Activated CD4-positive, alpha-beta memory T cell treated with anti-CD3 and anti-CD28 coated beads, Interleukin-2, amount 10 ng/mL, durations not matched to agents 7 days and 5 days (primary cell): ENCODE results near the gene FBXW7. TPM values are rescaled to one million over a fixed set of nuclear protein-coding genes. Genes with fewer than 3 reads are reported as not detected.
A peak's percentile ranks its signal among the peaks of the same experiment; 100 is the strongest.

Source experiments
- CTCF ChIA-PET: fragments of 350-600 bp; sonication (Branson Sonifier 250); formaldehyde crosslinking; loops from one replicate; lab custom pipeline; 2021; ENCODE audit warnings: antibody characterized with exemption, inconsistent platforms; lab: Charles Lee
- POLR2A ChIA-PET: fragments of 350-600 bp; sonication (Branson Sonifier 250); formaldehyde crosslinking; loops from one replicate; lab custom pipeline; 2021; ENCODE audit warnings: antibody characterized with exemption; lab: Charles Lee
- DNase-seq: peaks from one replicate; pipeline ENCODE4 v3.0.0-alpha.2; 2020
- H3K27ac Mint-ChIP-seq: one replicate; pipeline ENCODE4 v1.8.0; 2021; ENCODE audit warnings: mild to moderate bottlenecking, mixed read lengths
- H3K27me3 Mint-ChIP-seq: one replicate; pipeline ENCODE4 v1.8.0; 2021; ENCODE audit warnings: mixed read lengths
- H3K36me3 Mint-ChIP-seq: one replicate; pipeline ENCODE4 v1.8.0; 2021; ENCODE audit warnings: low read depth, mixed read lengths
- H3K4me1 Mint-ChIP-seq: one replicate; pipeline ENCODE4 v1.8.0; 2021; ENCODE audit warnings: mixed read lengths
- H3K4me3 Mint-ChIP-seq: one replicate; pipeline ENCODE4 v1.8.0; 2021; ENCODE audit warnings: mild to moderate bottlenecking, mixed read lengths
- H3K9me3 Mint-ChIP-seq: one replicate; pipeline ENCODE4 v1.8.0; 2021; ENCODE audit warnings: mixed read lengths
- total RNA-seq, 2 experiments: library from RNA; stranded (reverse); gene quantifications; one replicate each; pipeline ENCODE4 v1.2.3, GENCODE V29; 2021

FBXW7 gene
- total RNA-seq, 2 experiments from 2014 or later, result 59.8 to 66.8 TPM

DNA sequence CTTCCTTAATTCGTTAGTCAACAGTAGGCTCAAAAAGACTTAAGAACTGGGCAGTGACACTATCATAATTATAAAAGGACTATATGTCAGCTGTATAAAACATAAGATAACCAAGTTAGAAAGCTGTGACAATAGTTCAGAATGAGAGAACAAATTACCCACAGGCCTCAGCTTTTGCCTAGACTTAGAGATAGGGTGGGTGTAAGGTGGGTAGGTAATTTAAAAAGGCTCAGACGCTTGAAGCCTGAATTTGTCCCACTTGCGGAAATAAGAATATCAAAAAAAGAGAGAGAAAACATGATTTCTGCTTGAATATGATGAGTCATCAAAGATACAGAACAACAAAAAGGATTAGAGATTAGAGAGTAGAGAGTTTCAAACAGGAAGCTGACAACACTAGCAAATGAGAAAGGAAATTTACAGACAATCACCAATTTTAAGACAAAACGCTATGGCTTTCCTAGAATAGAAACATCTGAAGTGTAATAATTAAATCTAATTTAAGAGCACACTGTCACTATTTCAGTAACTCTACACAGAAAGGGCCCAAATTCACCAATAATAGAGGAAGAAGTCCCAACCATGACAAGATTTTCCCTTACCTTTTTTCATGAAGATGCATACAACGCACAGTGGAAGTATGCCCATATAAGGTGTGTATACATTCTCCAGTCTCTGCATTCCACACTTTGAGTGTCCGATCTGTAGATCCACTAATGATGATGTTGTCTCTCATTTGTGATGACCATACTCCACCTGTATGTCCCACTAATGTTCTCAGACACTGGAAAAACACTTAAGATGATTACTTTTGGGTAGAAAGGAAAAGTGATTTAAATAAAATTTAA is 208.1 kb downstream of the FBXW7 start:
- ChIA-PET CTCF (no interaction called here), POLR2A (interaction anchor here (1.0 kb wide), 1 partner anchor 72 kb away, joined by 5 read pairs; no protein-coding TSS in a partner anchor)
- Mint-ChIP-seq H3K36me3 (peaks cover 71% of the 10 kb centered on the region), H3K27me3 (no peaks in the 10 kb centered on the region), H3K4me1 (peaks cover 19% of the 10 kb centered on the region), H3K9me3 (no peaks in the 10 kb centered on the region), H3K4me3 (no peak overlapping the region), H3K27ac (peak overlapping the region; percentile 73)
- no peak for DNase-seq

GRCh38 chr4:152325831-152326230 is 210.1 kb downstream of the FBXW7 start:
- no peak for DNase-seq
- Mint-ChIP-seq H3K4me1 (peaks cover 19% of the 10 kb centered on the region), H3K27ac (no peak overlapping the region), H3K27me3 (no peaks in the 10 kb centered on the region), H3K36me3 (peaks cover 66% of the 10 kb centered on the region), H3K4me3 (no peak overlapping the region), H3K9me3 (no peaks in the 10 kb centered on the region)
- POLR2A ChIA-PET, result interaction anchor here (1.2 kb wide), 1 partner anchor 16 kb away, joined by 4 read pairs; no protein-coding TSS in a partner anchor
- CTCF ChIA-PET, result no interaction called here

GRCh38 chr4:152323221-152323620 is 212.7 kb downstream of the FBXW7 start:
- H3K4me3 Mint-ChIP-seq, result no peak overlapping the region
- no peaks in the 10 kb centered on the region for H3K9me3 Mint-ChIP-seq
- POLR2A ChIA-PET, result no interaction called here
- CTCF ChIA-PET, result interaction anchor here (0.6 kb wide), 1 partner anchor 10 kb away, joined by 3 read pairs; no protein-coding TSS in a partner anchor
- no peak overlapping the region for H3K27ac Mint-ChIP-seq
- DNase-seq, result no peak
- peaks cover 12% of the 10 kb centered on the region for H3K4me1 Mint-ChIP-seq
- H3K36me3 Mint-ChIP-seq, result peaks cover 51% of the 10 kb centered on the region
- no peaks in the 10 kb centered on the region for H3K27me3 Mint-ChIP-seq

DNA sequence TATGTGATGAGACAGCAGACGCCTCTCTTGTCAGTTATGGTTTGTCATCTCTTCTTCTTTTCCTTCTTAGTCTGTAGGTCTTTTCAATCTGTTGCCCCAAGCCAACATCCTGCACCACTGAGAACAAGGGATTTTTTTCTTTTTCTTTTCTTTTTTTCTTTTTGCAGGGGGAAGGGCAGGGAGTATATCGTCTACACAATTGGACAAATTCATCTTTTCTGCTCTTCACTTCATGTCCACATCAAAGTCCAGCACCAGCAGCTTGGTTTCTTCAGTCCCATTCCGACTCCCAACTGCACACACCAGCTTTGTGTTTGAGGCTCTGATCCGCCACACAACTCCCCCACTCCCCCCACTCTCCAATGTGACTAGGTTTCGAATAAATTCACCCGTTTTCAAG is 213.2 kb downstream of the FBXW7 start:
- H3K27me3 Mint-ChIP-seq, result no peaks in the 10 kb centered on the region
- H3K4me1 Mint-ChIP-seq, result peaks cover 6% of the 10 kb centered on the region
- no peaks in the 10 kb centered on the region for H3K9me3 Mint-ChIP-seq
- CTCF ChIA-PET, result no interaction called here
- POLR2A ChIA-PET, result no interaction called here
- no peak overlapping the region for H3K4me3 Mint-ChIP-seq
- DNase-seq, result no peak
- H3K27ac Mint-ChIP-seq, result no peak overlapping the region
- peaks cover 46% of the 10 kb centered on the region for H3K36me3 Mint-ChIP-seq

DNA sequence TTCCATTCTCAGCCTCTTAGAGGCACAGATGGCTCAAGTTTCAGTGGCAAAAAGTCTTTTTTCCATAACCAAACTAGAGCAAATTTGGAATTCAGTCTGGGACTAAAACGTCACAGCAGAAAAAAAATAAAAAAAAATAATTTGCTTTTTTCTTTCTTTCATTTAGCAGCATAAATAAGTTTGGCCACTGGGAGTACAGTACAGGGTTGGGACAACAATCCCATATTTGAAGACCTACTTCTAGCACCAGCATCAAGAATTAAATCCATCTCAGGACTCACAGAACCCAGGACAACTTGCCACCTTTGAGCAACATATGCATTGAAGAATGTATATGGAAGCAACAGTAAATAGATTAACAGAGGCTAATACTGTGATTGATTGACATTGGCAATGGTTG is 214.0 kb downstream of the FBXW7 start:
- POLR2A ChIA-PET, result no interaction called here

GRCh38 chr4:152321398-152321797 is 214.5 kb downstream of the FBXW7 start:
- Mint-ChIP-seq H3K36me3 (peaks cover 39% of the 10 kb centered on the region), H3K4me3 (no peak overlapping the region), H3K27me3 (no peaks in the 10 kb centered on the region), H3K27ac (no peak overlapping the region), H3K9me3 (no peaks in the 10 kb centered on the region), H3K4me1 (no peaks in the 10 kb centered on the region)
- ChIA-PET CTCF (interaction anchor here (0.6 kb wide), 1 partner anchor 9 kb away, joined by 3 read pairs; no protein-coding TSS in a partner anchor), POLR2A (no interaction called here)
- no peak for DNase-seq

More for the DNA sequence above, 214.0 kb downstream of the FBXW7 start:
- CTCF ChIA-PET, result interaction anchor here (0.6 kb wide), 1 partner anchor 9 kb away, joined by 3 read pairs; no protein-coding TSS in a partner anchor
- Mint-ChIP-seq H3K27ac (no peak overlapping the region), H3K9me3 (no peaks in the 10 kb centered on the region), H3K27me3 (no peaks in the 10 kb centered on the region), H3K4me1 (no peaks in the 10 kb centered on the region), H3K36me3 (peaks cover 39% of the 10 kb centered on the region), H3K4me3 (no peak overlapping the region)
- no peak for DNase-seq

DNA sequence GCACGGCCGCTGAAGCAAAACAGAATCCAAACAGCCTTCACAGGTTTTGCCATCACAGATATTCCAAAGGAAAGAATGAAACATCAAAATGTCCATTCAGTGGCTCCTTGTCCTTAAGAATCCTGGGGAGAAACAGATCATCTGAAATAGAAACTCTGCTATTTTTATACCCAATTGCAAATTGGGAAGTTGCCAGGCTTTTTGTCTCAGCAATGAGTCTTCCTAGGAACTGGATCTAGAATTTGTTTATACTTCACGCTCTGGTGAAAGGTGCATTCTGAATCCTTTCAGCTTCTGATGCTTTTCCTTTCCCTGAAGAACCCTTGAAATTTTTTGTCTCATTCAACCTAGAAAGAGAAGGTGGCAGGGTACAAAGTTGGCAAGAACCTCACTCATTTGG is 218.9 kb downstream of the FBXW7 start:
- no peaks in the 10 kb centered on the region for H3K4me1 Mint-ChIP-seq
- no peaks in the 10 kb centered on the region for H3K27me3 Mint-ChIP-seq
- peaks cover 6% of the 10 kb centered on the region for H3K36me3 Mint-ChIP-seq
- no peak for DNase-seq
- POLR2A ChIA-PET, result no interaction called here
- no peak overlapping the region for H3K27ac Mint-ChIP-seq
- H3K9me3 Mint-ChIP-seq, result no peaks in the 10 kb centered on the region
- CTCF ChIA-PET, result no interaction called here
- H3K4me3 Mint-ChIP-seq, result no peak overlapping the region

GRCh38 chr4:152310257-152310656 is 225.6 kb downstream of the FBXW7 start:
- CTCF ChIA-PET, result no interaction called here
- Mint-ChIP-seq H3K27me3 (peaks cover 2% of the 10 kb centered on the region), H3K4me3 (no peak overlapping the region), H3K9me3 (no peaks in the 10 kb centered on the region), H3K4me1 (no peaks in the 10 kb centered on the region), H3K36me3 (no peaks in the 10 kb centered on the region), H3K27ac (no peak overlapping the region)
- POLR2A ChIA-PET, result interaction anchor here (0.8 kb wide), 1 partner anchor 16 kb away, joined by 4 read pairs; no protein-coding TSS in a partner anchor
- DNase-seq, result no peak

GRCh38 chr4:152309418-152309817 is 226.5 kb downstream of the FBXW7 start:
- POLR2A ChIA-PET, result interaction anchor here (0.8 kb wide), 1 partner anchor 17 kb away, joined by 4 read pairs; no protein-coding TSS in a partner anchor
- Mint-ChIP-seq H3K36me3 (no peaks in the 10 kb centered on the region), H3K27me3 (peaks cover 2% of the 10 kb centered on the region)

DNA sequence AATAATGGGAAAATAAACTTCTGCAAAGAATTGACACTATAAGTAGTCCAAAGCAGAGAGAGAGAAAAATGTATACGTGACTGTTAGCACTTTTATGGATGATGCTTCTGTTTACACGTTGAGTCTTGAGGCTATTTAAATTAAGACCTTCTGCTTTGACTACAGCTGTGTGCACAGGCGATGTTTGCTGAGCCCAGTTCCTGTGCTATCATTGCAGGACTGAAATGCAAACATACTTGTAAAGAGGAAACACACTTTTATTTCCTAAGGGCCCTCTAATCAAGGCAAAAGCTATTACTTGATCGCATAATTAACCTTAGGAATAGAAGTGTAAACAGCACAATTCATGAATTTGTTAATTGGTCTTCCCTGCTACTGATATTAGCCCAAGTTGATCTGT is 226.9 kb downstream of the FBXW7 start:
- Mint-ChIP-seq H3K4me3 (no peak overlapping the region), H3K9me3 (no peaks in the 10 kb centered on the region), H3K4me1 (no peaks in the 10 kb centered on the region), H3K36me3 (no peaks in the 10 kb centered on the region), H3K27me3 (peaks cover 2% of the 10 kb centered on the region), H3K27ac (no peak overlapping the region)
- ChIA-PET CTCF (no interaction called here), POLR2A (no interaction called here)
- DNase-seq, result no peak

More at GRCh38 chr4:152309418-152309817, 226.5 kb downstream of the FBXW7 start:
- no peak for DNase-seq
- Mint-ChIP-seq H3K9me3 (no peaks in the 10 kb centered on the region), H3K4me3 (no peak overlapping the region), H3K27ac (no peak overlapping the region), H3K4me1 (no peaks in the 10 kb centered on the region)
- CTCF ChIA-PET, result no interaction called here

GRCh38 chr4:152307669-152308068 is 228.2 kb downstream of the FBXW7 start:
- POLR2A ChIA-PET, result no interaction called here
- peaks cover 2% of the 10 kb centered on the region for H3K27me3 Mint-ChIP-seq

GRCh38 chr4:152306541-152306940 is 229.4 kb downstream of the FBXW7 start:
- ChIA-PET POLR2A (no interaction called here), CTCF (no interaction called here)
- Mint-ChIP-seq H3K4me3 (no peak overlapping the region), H3K4me1 (no peaks in the 10 kb centered on the region), H3K27me3 (peaks cover 2% of the 10 kb centered on the region), H3K36me3 (no peaks in the 10 kb centered on the region), H3K27ac (no peak overlapping the region), H3K9me3 (no peaks in the 10 kb centered on the region)
- DNase-seq, result no peak

More at GRCh38 chr4:152307669-152308068, 228.2 kb downstream of the FBXW7 start:
- Mint-ChIP-seq H3K4me3 (no peak overlapping the region), H3K36me3 (no peaks in the 10 kb centered on the region), H3K9me3 (no peaks in the 10 kb centered on the region), H3K27ac (no peak overlapping the region), H3K4me1 (no peaks in the 10 kb centered on the region)
- CTCF ChIA-PET, result no interaction called here
- no peak for DNase-seq

DNA sequence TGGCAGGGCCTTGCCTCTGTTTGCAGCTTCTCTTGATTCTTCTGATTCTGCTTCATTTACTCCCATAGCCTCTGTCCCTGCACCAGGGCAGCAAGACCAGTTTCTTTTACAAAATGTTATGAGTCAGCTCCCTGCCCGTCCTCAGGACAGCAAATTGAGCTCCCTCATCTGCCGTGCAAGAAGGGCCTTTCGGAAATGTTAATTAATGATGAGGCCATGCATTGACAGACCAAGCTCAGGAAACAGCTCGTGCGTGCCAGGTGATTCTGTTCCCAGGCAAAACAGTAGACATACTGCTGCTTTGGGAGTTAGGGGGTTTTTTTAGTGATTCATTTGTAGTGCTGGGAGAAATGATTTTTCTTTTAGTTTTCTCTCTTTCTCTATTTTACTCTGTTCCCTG is 231.7 kb downstream of the FBXW7 start:
- POLR2A ChIA-PET, result no interaction called here
- CTCF ChIA-PET, result no interaction called here
- H3K27ac Mint-ChIP-seq, result no peak overlapping the region
- no peak overlapping the region for H3K4me3 Mint-ChIP-seq
- no peaks in the 10 kb centered on the region for H3K36me3 Mint-ChIP-seq
- H3K9me3 Mint-ChIP-seq, result no peaks in the 10 kb centered on the region
- DNase-seq, result no peak
- no peaks in the 10 kb centered on the region for H3K4me1 Mint-ChIP-seq
- H3K27me3 Mint-ChIP-seq, result peaks cover 2% of the 10 kb centered on the region
